ENCODE results near the gene EGFR. TPM values are rescaled to one million over a fixed set of nuclear protein-coding genes. Genes with fewer than 3 reads are reported as not detected.

The EGFR gene
- total RNA-seq, 2 donors from 2014 or later = 54.8 to 56.7 TPM

DNA sequence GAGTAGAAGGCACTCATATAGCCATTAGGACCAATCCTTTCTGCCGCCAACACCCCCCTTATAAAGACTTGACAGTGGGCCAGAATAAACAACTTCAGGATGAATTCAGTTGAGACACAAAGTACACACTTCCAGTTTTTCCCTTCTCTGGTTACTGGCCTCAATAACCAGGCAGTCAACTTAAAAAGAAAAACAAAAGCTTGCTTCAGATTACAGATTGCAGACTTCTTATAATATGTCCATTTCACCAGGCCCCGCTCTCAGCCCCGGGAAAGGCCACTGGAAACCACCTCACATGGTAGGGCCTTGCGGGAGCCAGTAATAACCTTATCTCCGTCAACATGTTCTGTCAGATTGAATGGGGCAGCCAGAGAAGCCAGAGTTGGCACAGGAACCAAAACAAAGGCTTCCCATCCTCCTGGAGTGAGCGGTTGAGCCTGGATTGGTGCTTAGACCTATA is 108.8 kb downstream of the EGFR start:
- TF ChIP-seq, protein P1, sequence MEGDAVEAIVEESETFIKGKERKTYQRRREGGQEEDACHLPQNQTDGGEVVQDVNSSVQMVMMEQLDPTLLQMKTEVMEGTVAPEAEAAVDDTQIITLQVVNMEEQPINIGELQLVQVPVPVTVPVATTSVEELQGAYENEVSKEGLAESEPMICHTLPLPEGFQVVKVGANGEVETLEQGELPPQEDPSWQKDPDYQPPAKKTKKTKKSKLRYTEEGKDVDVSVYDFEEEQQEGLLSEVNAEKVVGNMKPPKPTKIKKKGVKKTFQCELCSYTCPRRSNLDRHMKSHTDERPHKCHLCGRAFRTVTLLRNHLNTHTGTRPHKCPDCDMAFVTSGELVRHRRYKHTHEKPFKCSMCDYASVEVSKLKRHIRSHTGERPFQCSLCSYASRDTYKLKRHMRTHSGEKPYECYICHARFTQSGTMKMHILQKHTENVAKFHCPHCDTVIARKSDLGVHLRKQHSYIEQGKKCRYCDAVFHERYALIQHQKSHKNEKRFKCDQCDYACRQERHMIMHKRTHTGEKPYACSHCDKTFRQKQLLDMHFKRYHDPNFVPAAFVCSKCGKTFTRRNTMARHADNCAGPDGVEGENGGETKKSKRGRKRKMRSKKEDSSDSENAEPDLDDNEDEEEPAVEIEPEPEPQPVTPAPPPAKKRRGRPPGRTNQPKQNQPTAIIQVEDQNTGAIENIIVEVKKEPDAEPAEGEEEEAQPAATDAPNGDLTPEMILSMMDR (IDR thresholded peaks at IDR 0.05) = no peak
- Histone ChIP-seq H3K4me1 (ENCODE audit: control insufficient read depth in 1 of 2, low read depth in 2 of 2) (peaks cover 47 to 71% of the 10 kb centered on the region in 2 donors), H3K36me3 (no peaks in the 10 kb centered on the region), H3K9me3 (no peaks in the 10 kb centered on the region), H3K4me3 (no peak overlapping the region), H3K27ac (peak overlapping the region; percentile 89 to 96), H3K27me3 (replicated peaks; ENCODE audit: insufficient read depth) (no peaks in the 10 kb centered on the region)
- ATAC-seq (ENCODE audit: insufficient number of reproducible peaks, low FRiP score, low read depth) (no peak), DNase-seq (ENCODE audit: low spot score) (no peak)

DNA sequence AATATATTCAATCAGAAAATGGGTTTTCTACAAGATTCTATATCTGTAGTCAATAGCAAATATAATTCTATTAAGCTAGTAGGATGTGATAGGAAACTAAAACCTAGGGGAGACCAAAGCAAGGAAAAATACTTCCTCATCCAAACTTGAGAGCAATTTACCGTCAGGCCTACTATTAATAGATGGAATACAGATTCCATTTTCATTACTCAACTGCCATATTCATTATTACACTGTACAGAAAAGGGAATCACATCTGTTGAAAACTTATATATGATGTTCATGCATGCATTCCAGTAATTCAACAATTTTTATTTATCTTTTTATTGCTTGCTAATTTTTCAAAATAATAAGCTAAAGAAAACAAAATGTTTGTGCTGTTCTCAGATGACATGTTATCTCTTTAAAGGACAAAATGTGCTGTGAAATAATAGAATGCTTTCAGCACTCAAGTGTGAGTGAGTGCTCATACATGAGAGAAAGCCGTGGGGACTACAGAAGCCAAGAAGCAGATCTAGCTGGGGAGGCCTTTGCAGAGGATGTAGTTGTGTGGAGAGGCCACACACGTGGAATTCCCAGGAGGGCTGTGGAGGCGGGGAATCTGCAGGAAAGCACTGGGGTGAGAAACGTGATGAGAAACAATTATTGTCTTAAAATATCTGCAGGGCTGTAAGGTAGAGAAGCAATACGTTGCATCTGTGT is 110.0 kb downstream of the EGFR start:
- peak overlapping the region; percentile 89 to 96 for H3K27ac ChIP-seq
- no peaks in the 10 kb centered on the region for H3K27me3 ChIP-seq (replicated peaks; ENCODE audit: insufficient read depth)
- no peak for ATAC-seq (ENCODE audit: insufficient number of reproducible peaks, low FRiP score, low read depth)
- no peak for DNase-seq (ENCODE audit: low spot score)
- no peak overlapping the region for H3K4me3 ChIP-seq
- no peaks in the 10 kb centered on the region for H3K9me3 ChIP-seq
- TF ChIP-seq, protein P1 (IDR thresholded peaks at IDR 0.05) = no peak
- H3K4me1 ChIP-seq (ENCODE audit: control insufficient read depth in 1 of 2, low read depth in 2 of 2) = peaks cover 58 to 83% of the 10 kb centered on the region in 2 donors
- no peaks in the 10 kb centered on the region for H3K36me3 ChIP-seq

DNA sequence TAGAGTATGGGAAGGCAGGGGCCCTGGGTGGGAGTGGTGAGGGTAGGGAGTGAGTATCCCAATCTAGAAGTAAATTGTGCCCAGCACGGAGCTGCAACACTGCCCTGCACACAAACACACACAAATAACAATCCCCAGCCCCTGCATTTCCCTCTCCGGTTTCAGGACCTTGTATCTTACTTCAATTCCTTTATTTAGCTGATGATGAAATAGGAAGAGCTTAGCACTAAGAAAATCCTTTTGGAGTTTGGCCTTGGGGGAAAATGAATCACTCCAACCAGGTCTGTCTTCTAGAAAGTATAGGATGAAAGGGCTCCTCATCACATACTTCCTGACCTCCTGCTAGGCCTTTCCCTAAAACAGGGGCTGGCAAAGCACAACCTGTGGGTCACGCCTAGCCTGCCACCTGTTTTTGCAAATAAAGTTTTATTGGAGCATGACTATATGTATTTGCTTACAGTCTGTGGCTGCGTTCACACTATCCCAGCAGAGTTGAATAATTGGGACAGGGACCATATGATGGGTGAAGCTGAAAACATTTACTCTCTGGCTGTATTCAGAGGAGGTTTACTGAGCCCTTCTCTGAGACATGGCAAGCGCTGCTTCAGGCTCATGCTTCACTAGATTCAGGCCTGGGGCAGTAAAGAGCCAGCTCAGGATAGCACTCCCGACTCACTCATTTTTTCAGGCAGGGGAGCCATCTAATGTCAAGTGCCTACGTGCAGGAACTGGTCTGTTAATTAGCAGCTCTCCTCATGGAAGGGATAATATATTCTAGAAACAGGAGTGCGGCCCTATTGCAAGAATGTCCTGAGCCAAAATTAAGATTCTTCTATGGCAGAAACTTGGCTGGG is 111.0 kb downstream of the EGFR start:
- Histone ChIP-seq H3K27ac (peak overlapping the region; percentile 89 to 96), H3K36me3 (no peaks in the 10 kb centered on the region), H3K4me3 (peak overlapping the region; percentile 26), H3K27me3 (replicated peaks; ENCODE audit: insufficient read depth) (no peaks in the 10 kb centered on the region), H3K9me3 (no peaks in the 10 kb centered on the region), H3K4me1 (ENCODE audit: control insufficient read depth in 1 of 2, low read depth in 2 of 2) (peaks cover 62 to 90% of the 10 kb centered on the region in 2 donors)
- DNase-seq (ENCODE audit: low spot score) = no peak
- TF ChIP-seq, protein P1 (IDR thresholded peaks at IDR 0.05) = no peak
- no peak for ATAC-seq (ENCODE audit: insufficient number of reproducible peaks, low FRiP score, low read depth)

DNA sequence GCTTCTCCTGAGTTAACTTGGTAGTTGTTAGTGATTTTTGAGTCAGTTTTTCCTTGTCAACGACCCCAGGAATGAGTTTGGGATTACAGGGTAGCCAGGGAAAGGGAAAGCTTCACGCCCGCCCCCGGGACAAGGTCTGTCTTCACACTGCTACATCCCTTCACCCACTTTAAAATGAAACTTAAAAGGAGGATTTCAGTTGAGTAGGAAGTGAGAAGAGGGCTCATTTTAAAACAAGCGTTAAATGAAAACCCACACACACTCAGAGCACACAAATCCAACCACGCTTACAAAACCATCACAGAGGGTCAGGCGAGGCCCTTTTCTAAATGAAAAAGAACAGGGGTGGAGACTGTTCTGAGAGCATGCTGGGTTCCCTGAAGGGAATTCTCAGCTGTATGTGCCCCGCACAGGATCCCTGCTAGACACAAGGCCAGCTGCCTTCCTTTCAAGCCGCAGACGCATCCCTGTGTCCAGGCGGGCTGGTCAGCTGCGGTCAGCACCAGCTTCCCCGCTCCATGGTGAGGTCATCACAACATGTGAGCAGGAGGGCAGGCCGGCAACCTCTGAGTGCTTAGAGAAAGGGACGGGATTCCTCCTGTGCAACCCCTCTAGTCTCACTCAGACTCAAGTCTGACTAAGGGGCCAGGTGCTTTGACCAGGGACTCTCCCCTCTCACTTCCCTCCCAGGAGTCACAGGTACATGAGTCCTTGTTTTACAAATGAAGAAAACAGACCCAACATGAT is 111.8 kb downstream of the EGFR start:
- no peaks in the 10 kb centered on the region for H3K36me3 ChIP-seq
- TF ChIP-seq, protein P1 (IDR thresholded peaks at IDR 0.05) = no peak
- no peaks in the 10 kb centered on the region for H3K27me3 ChIP-seq (replicated peaks; ENCODE audit: insufficient read depth)
- peak overlapping the region; percentile 26 for H3K4me3 ChIP-seq
- H3K27ac ChIP-seq = peak overlapping the region; percentile 89 to 96
- DNase-seq (ENCODE audit: low spot score) = no peak
- peak; percentile 36 for ATAC-seq (ENCODE audit: insufficient number of reproducible peaks, low FRiP score, low read depth)
- peaks cover 62 to 84% of the 10 kb centered on the region in 2 donors for H3K4me1 ChIP-seq (ENCODE audit: control insufficient read depth in 1 of 2, low read depth in 2 of 2)
- H3K9me3 ChIP-seq = no peaks in the 10 kb centered on the region

Measured in thoracic aorta (tissue), 2 donors.